Loucy (cell line): ENCODE results near the gene GNAO1.

Experiments used
- H2AFZ ChIP-seq: fragments of 200-600 bp; sonication (generic); 2 replicates; pipeline ENCODE4 v1.6.0; 2016; ENCODE audit warnings: antibody characterized with exemption, mild to moderate bottlenecking, low read length, moderate library complexity
- H3F3A ChIP-seq: fragments of 200-600 bp; 2 replicates; pipeline ENCODE4 v1.6.0; 2016; ENCODE audit warnings: antibody characterized with exemption, low read depth, mild to moderate bottlenecking
- H3K27me3 ChIP-seq: fragments of 200-600 bp; sonication (generic); 2 replicates; pipeline ENCODE4 v1.6.1; 2014; ENCODE audit warnings: low read length, mild to moderate bottlenecking; ENCODE audit not compliant: insufficient read depth, poor library complexity, severe bottlenecking
- H3K36me3 ChIP-seq: fragments of 200-600 bp; sonication (generic); 2 replicates; pipeline ENCODE4 v1.6.1; 2016; ENCODE audit warnings: low read length; ENCODE audit not compliant: insufficient read depth
- H3K4me1 ChIP-seq: fragments of 200-600 bp; sonication (generic); 2 replicates; pipeline ENCODE4 v1.5.1; 2014; ENCODE audit warnings: low read length, mild to moderate bottlenecking; ENCODE audit not compliant: insufficient read depth, poor library complexity, severe bottlenecking
- H3K4me2 ChIP-seq: fragments of 200-600 bp; sonication (generic); 2 replicates; pipeline ENCODE4 v1.6.0; 2014; ENCODE audit warnings: antibody characterized with exemption, low read length, low read depth, mild to moderate bottlenecking; ENCODE audit not compliant: poor library complexity, severe bottlenecking
- H3K4me3 ChIP-seq: fragments of 200-600 bp; sonication (generic); 2 replicates; pipeline ENCODE4 v1.5.1; 2014; ENCODE audit warnings: low read length, mild to moderate bottlenecking, mixed read lengths; ENCODE audit not compliant: poor library complexity, severe bottlenecking
- H3K79me2 ChIP-seq: fragments of 200-600 bp; sonication (generic); 2 replicates; pipeline ENCODE4 v1.6.1; 2014; ENCODE audit warnings: low read length; ENCODE audit not compliant: insufficient read depth
- H3K9ac ChIP-seq: fragments of 200-600 bp; sonication (generic); 2 replicates; pipeline ENCODE4 v1.6.0; 2014; ENCODE audit warnings: mild to moderate bottlenecking, low read depth, low read length, moderate library complexity; ENCODE audit not compliant: poor library complexity, severe bottlenecking
- H3K9me2 ChIP-seq: fragments of 200-600 bp; sonication (generic); replicated peaks from 2 replicates; pipeline ENCODE4 v1.6.1; 2016; ENCODE audit warnings: low read depth, low read length, mixed read lengths
- H3K9me3 ChIP-seq: fragments of 200-600 bp; sonication (generic); 2 replicates; pipeline ENCODE4 v1.6.1; 2014; ENCODE audit warnings: mild to moderate bottlenecking, antibody characterized with exemption, low read length, low read depth; ENCODE audit not compliant: insufficient read depth
- H4K20me1 ChIP-seq: fragments of 200-600 bp; sonication (generic); 2 replicates; pipeline ENCODE4 v1.6.0; 2014; ENCODE audit warnings: antibody characterized with exemption, low read length, mild to moderate bottlenecking; ENCODE audit not compliant: insufficient read depth, poor library complexity, severe bottlenecking
- EZH2phosphoT487 ChIP-seq: fragments of 200-600 bp; IDR thresholded peaks from 2 replicates; pipeline ENCODE4 v1.6.1; 2018; ENCODE audit warnings: antibody characterized with exemption, mild to moderate bottlenecking, moderate library complexity, borderline replicate concordance
- TF ChIP-seq, protein P1 (sequence below): fragments of 200-600 bp; sonication (generic); conservative IDR thresholded peaks from 2 replicates; pipeline ENCODE4 v1.5.1; 2014; ENCODE audit warnings: mild to moderate bottlenecking, antibody characterized with exemption, low read length

The GNAO1 gene

DNA sequence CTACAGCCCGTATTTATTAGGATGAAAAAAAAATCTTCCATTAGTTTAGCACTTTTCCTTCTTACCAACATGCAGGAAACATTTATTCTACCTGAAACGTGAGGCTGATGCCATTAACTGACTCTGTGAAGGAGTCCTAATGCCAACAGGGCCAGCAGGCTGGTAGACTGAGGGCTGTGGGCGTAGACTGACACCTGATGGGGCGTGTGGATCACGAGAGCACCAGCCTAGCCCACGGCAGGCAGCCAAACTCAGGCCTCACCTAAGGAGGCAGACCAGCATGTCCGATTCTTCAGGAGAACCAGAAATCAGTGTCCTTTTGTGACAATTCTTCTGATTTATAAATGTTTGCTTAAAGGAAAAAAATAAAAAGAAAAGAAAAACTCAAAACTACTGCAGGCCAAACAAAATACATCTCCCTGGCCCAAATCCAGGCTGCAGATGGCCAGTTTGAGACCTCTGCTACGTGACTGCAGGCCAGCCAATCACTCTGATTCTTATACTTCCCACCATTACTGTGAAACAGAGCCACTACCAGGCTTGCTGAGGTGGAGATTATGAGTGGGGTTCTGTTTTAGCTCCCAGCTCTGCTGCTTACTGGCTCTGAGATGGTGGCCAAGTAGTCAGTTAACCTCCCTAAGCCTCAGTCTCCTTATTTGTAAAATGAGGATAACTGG lies 66.5 kb downstream of the GNAO1 start:
- no peaks in the 10 kb centered on the region for H3K79me2 ChIP-seq
- no peaks in the 10 kb centered on the region for H3F3A ChIP-seq
- H3K9ac ChIP-seq, result no peak overlapping the region
- no peak overlapping the region for H2AFZ ChIP-seq
- H3K4me1 ChIP-seq, result peaks cover 23% of the 10 kb centered on the region
- no peak for TF ChIP-seq EZH2phosphoT487
- TF ChIP-seq, protein P1, sequence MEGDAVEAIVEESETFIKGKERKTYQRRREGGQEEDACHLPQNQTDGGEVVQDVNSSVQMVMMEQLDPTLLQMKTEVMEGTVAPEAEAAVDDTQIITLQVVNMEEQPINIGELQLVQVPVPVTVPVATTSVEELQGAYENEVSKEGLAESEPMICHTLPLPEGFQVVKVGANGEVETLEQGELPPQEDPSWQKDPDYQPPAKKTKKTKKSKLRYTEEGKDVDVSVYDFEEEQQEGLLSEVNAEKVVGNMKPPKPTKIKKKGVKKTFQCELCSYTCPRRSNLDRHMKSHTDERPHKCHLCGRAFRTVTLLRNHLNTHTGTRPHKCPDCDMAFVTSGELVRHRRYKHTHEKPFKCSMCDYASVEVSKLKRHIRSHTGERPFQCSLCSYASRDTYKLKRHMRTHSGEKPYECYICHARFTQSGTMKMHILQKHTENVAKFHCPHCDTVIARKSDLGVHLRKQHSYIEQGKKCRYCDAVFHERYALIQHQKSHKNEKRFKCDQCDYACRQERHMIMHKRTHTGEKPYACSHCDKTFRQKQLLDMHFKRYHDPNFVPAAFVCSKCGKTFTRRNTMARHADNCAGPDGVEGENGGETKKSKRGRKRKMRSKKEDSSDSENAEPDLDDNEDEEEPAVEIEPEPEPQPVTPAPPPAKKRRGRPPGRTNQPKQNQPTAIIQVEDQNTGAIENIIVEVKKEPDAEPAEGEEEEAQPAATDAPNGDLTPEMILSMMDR, result no peak
- H3K9me3 ChIP-seq, result no peaks in the 10 kb centered on the region
- H3K27me3 ChIP-seq, result no peaks in the 10 kb centered on the region
- no peaks in the 10 kb centered on the region for H4K20me1 ChIP-seq
- H3K9me2 ChIP-seq, result no peaks in the 10 kb centered on the region
- no peak overlapping the region for H3K4me2 ChIP-seq
- no peaks in the 10 kb centered on the region for H3K36me3 ChIP-seq
- no peak overlapping the region for H3K4me3 ChIP-seq

DNA sequence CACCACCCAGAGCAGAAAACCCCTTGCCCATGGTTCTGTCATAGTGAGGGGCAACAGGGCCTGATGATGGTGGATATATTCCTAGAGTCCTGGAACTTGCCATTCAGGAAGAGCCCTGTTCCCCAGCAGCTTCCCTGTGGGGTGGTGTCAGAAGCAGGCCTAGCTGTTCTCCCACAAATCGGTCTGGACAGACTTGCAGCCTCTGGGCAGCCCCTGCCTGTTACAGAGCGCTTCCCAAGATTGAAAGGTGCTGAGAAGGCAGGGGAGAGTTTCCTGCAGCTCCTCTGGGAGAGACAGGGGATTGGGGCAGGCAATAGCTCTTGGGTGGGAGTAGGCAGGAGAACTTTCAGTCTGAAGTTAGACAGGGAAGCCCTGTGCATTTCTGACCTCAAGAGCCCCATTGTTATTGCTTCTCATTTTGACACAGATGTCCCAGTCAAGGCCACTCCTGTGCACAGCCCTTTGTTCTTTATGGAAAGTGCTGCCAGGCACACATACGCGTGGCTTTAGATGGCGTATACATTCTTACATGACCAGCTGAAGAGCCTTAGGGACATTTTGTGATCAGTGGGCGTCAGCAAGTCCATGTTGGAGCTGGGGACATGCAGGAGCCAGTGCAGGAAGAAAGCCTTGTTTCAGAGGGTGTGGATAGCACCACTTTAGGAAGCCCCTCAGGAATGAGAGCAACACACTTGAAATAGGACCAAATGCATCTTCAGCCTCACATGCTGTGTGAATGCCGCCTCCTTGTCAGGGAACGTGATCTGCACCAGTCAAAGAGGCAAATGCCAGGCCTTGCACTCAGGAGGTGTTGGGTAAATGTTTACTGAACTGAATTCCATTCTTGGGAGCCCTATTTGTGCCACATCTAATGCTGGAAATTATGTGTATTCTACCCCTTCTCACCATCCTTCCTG lies 67.5 kb downstream of the GNAO1 start:
- H3K9ac ChIP-seq, result no peak overlapping the region
- no peak overlapping the region for H2AFZ ChIP-seq
- H3K4me3 ChIP-seq, result no peak overlapping the region
- no peaks in the 10 kb centered on the region for H3K36me3 ChIP-seq
- no peaks in the 10 kb centered on the region for H3K27me3 ChIP-seq
- H3K4me2 ChIP-seq, result no peak overlapping the region
- no peak for TF ChIP-seq EZH2phosphoT487
- TF ChIP-seq, protein P1, result no peak
- H3F3A ChIP-seq, result no peaks in the 10 kb centered on the region
- H3K9me2 ChIP-seq, result no peaks in the 10 kb centered on the region
- no peaks in the 10 kb centered on the region for H3K9me3 ChIP-seq
- H3K79me2 ChIP-seq, result no peaks in the 10 kb centered on the region
- H4K20me1 ChIP-seq, result no peaks in the 10 kb centered on the region
- peaks cover 33% of the 10 kb centered on the region for H3K4me1 ChIP-seq

DNA sequence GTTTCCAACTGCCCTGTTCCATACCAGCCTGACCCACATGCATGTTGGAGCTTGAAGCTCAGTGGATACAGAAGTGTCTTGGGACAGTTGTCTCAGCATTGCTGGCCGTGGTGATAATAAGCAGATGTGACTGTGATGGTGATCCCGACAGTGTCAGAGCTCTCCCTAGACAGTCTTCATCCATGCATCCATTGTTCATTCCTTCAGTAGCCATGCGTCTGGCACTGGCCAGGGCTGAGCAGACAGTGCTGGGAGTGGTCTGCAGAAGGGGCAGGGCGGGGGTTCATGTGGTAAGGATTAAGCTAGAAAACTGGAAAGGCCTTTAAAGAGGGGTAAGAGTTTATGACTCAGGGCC lies 68.1 kb downstream of the GNAO1 start:
- no peaks in the 10 kb centered on the region for H3K79me2 ChIP-seq
- no peaks in the 10 kb centered on the region for H3K9me2 ChIP-seq
- no peaks in the 10 kb centered on the region for H3K27me3 ChIP-seq
- H3K4me1 ChIP-seq, result peaks cover 37% of the 10 kb centered on the region
- H4K20me1 ChIP-seq, result no peaks in the 10 kb centered on the region
- H3K4me3 ChIP-seq, result no peak overlapping the region
- no peak overlapping the region for H2AFZ ChIP-seq
- H3K9ac ChIP-seq, result no peak overlapping the region
- no peak overlapping the region for H3K4me2 ChIP-seq
- H3K9me3 ChIP-seq, result no peaks in the 10 kb centered on the region
- no peaks in the 10 kb centered on the region for H3K36me3 ChIP-seq
- TF ChIP-seq, protein P1, result no peak
- TF ChIP-seq EZH2phosphoT487, result no peak
- H3F3A ChIP-seq, result no peaks in the 10 kb centered on the region
